Stomach (tissue), 9 donors: ENCODE data around the gene SLC30A9. TPM values are rescaled to one million over a fixed set of nuclear protein-coding genes. Genes with fewer than 3 reads are reported as not detected.

Source experiments
- DNase-seq, 2 donors: peaks; one replicate each; pipeline versions ENCODE4 v3.0.0 to v3.0.0-alpha.2; 2013 to 2019
- H3K27ac ChIP-seq, 5 donors: fragments of 200-600 bp in 4 of 5; sonication (generic) in 4 of 5; one replicate each; pipeline ENCODE4 v1.5.1; 2013 to 2019; ENCODE audit warnings: mild to moderate bottlenecking in 1 of 5, moderate library complexity in 1 of 5
- H3K27me3 ChIP-seq, 3 donors: fragments of 200-600 bp; sonication (generic); one replicate each; pipeline ENCODE4 v1.5.1; 2017 to 2019; ENCODE audit warnings: mixed run types in 1 of 3
- H3K36me3 ChIP-seq, 4 donors: fragments of 200-600 bp; sonication (generic); 1 replicate in 3 of 4; 2 replicates in 1 of 4; pipeline ENCODE4 v1.5.1; 2016 to 2019
- H3K4me1 ChIP-seq, 4 donors: fragments of 200-600 bp; sonication (generic); one replicate each; pipeline ENCODE4 v1.5.1; 2016 to 2019
- H3K4me3 ChIP-seq, 4 donors: fragments of 200-600 bp; sonication (generic) in 3 of 4; one replicate each; pipeline ENCODE4 v1.5.1; 2016 to 2019; ENCODE audit warnings: mild to moderate bottlenecking in 1 of 4
- H3K9me3 ChIP-seq, 4 donors: fragments of 200-600 bp; sonication (generic); one replicate each; pipeline ENCODE4 v1.5.1; 2016 to 2019
- EP300 ChIP-seq: sonication (generic); formaldehyde crosslinking; IDR thresholded peaks from one replicate; pipeline ENCODE4 v1.6.1; 2017; ENCODE audit warnings: antibody characterized with exemption
- POLR2A ChIP-seq, 4 donors: fragments of 450-650 bp; IDR thresholded peaks; one replicate each; pipeline ENCODE4 v1.6.1; 2016; ENCODE audit warnings: antibody characterized with exemption in 4 of 4, control low read depth in 2 of 4, mild to moderate bottlenecking in 1 of 4, moderate library complexity in 1 of 4
- POLR2AphosphoS5 ChIP-seq, 3 donors: sonication (generic); formaldehyde crosslinking; IDR thresholded peaks; one replicate each; pipeline ENCODE4 v1.6.1; 2016; ENCODE audit warnings: antibody characterized with exemption in 3 of 3
- WGBS, 5 donors: extraction: QIAGEN DNeasy Blood & Tissue Kit in 3 of 5; methylation state at CpG; one replicate each; pipeline versions ENCODE4 v1.1.5 to v1.1.7; 2013 to 2018; 5-methylcytosine and 5-hydroxymethylcytosine counted together
- intact Hi-C: fragments of 100-400 bp; cut with DNase I; formaldehyde crosslinking; loops from one replicate; pipeline ENCODE4 v1.15.1; 2023; ENCODE audit warnings: low total_unique reads
- polyA plus RNA-seq, 3 donors: library from polyadenylated mRNA; stranded (reverse); fragments of 200-250 nt; gene quantifications; one replicate each; pipeline ENCODE4 v1.2.3, GENCODE V29; 2013
- total RNA-seq, 5 donors: library from RNA; depleted of rRNA; stranded (reverse); fragments of >200 nt; gene quantifications; one replicate each; pipeline versions ENCODE4 v1.1.0 to v1.2.3, GENCODE V29; 2014 to 2016
- TF ChIP-seq, protein P1 (sequence below), 7 experiments: fragments of 450-650 bp in 4 of 7; fragments of 200-600 bp in 3 of 7; sonication (generic) in 3 of 7; IDR thresholded peaks; one replicate each; pipeline ENCODE4 v1.5.1; 2016 to 2019; ENCODE audit warnings: antibody characterized with exemption in 7 of 7, control low read depth in 2 of 7, mild to moderate bottlenecking in 1 of 7
- donor health status: healthy with polysubstance abuse.
- donor health status: Bipolar disorder and iron deficiency.
- donor health status: healthy.

The SLC30A9 gene
- total and polyA plus RNA-seq, 8 donors, result 7.0 to 97.5 (median 23.1) TPM

DNA sequence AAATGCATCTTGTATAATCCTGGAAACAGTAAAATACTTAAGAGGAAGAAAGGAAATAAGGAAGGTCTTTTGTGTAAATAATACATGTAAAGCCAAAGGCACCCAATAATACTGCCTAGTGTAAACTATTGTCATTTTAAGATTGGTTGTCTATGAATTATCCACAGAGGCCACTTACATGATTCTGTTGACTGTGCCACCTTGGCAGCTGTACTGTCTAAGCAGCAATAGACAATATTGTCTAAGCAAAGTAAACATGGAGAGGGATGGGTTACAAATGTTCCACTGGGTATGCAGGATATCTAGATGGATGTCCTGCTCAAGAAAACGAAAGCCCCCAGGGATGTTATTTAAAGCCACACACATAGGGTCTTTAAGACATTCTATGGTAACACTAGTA lies 142.7 kb downstream of the SLC30A9 start:
- no peak for DNase-seq
- TF ChIP-seq POLR2AphosphoS5 (IDR thresholded peaks at IDR 0.05) (no peak), POLR2A (IDR thresholded peaks at IDR 0.05) (no peak)
- TF ChIP-seq, protein P1, sequence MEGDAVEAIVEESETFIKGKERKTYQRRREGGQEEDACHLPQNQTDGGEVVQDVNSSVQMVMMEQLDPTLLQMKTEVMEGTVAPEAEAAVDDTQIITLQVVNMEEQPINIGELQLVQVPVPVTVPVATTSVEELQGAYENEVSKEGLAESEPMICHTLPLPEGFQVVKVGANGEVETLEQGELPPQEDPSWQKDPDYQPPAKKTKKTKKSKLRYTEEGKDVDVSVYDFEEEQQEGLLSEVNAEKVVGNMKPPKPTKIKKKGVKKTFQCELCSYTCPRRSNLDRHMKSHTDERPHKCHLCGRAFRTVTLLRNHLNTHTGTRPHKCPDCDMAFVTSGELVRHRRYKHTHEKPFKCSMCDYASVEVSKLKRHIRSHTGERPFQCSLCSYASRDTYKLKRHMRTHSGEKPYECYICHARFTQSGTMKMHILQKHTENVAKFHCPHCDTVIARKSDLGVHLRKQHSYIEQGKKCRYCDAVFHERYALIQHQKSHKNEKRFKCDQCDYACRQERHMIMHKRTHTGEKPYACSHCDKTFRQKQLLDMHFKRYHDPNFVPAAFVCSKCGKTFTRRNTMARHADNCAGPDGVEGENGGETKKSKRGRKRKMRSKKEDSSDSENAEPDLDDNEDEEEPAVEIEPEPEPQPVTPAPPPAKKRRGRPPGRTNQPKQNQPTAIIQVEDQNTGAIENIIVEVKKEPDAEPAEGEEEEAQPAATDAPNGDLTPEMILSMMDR (IDR thresholded peaks at IDR 0.05), result no peak
- no peaks in the 10 kb centered on the region for H3K4me1 ChIP-seq
- H3K36me3 ChIP-seq, result no peaks in the 10 kb centered on the region
- H3K27me3 ChIP-seq, result no peaks in the 10 kb centered on the region
- no peak overlapping the region for H3K4me3 ChIP-seq
- 43 to 64% (median 56%) methylated on average over 1 of the region's 1 CpG for WGBS, 5 donors
- intact Hi-C loops, result no loop called here
- H3K9me3 ChIP-seq, result no peaks in the 10 kb centered on the region
- H3K27ac ChIP-seq, result no peak overlapping the region

DNA sequence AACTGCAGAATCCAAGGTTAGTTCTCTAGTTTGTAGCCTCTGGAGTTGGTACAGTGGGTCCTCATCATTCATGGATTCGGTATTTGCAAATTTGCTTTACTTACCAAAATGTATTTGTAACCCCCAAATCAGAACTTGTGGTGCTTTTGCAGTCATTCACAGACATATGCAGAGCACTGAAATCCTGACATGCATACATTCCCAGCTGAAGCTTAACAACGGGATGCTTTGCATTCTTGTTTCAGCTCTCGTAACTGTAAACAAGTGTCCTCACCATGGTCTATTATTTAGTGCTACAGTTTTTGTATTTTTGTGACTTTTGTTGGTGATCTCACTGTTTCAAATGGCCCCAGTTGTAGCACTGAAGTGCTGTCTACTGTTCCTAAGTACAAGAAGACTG lies 146.0 kb downstream of the SLC30A9 start:
- no peaks in the 10 kb centered on the region for H3K36me3 ChIP-seq
- intact Hi-C loops, result no loop called here
- no peak for TF ChIP-seq EP300
- TF ChIP-seq POLR2AphosphoS5 (IDR thresholded peaks at IDR 0.05), result no peak
- TF ChIP-seq POLR2A (IDR thresholded peaks at IDR 0.05), result no peak
- TF ChIP-seq, protein P1 (IDR thresholded peaks at IDR 0.05), result no peak
- no peak overlapping the region for H3K4me3 ChIP-seq
- WGBS, 5 donors, result 64 to 78% (median 69%) methylated on average over 3 of the region's 3 CpGs
- H3K27ac ChIP-seq, result no peak overlapping the region
- peaks cover 0 to 9% (median 0%) of the 10 kb centered on the region in 3 donors for H3K27me3 ChIP-seq
- no peak for DNase-seq
- H3K4me1 ChIP-seq, result no peaks in the 10 kb centered on the region
- H3K9me3 ChIP-seq, result no peaks in the 10 kb centered on the region

Other genes starting within 250 kb of the SLC30A9 start
- 1 to 10 TPM in 1 of 5 donors, not detected in 4; 2.0 TPM for gene PHOX2B, start 241.8 kb upstream of the SLC30A9 start, total RNA-seq
- gene PHOX2B, start 241.8 kb upstream of the SLC30A9 start, polyA plus RNA-seq, result under 1 TPM in 1 of 3 donors, not detected in 2; 0.48 TPM
- 100 to 1,000 TPM in 1 of 5 donors, 10 to 100 TPM in 4; 15.8 to 130 (median 53.2) TPM for gene TMEM33, start 55.1 kb upstream of the SLC30A9 start, total RNA-seq
- gene TMEM33, start 55.1 kb upstream of the SLC30A9 start, polyA plus RNA-seq, result 1 to 10 TPM; 2.4 to 9.1 (median 8.3) TPM
- gene DCAF4L1, start 8.8 kb upstream of the SLC30A9 start, total RNA-seq, result not detected
- gene DCAF4L1, start 8.8 kb upstream of the SLC30A9 start, polyA plus RNA-seq, result under 1 TPM in 1 of 3 donors, not detected in 2; 0.05 TPM
- under 1 TPM in 2 of 5 donors, not detected in 3; 0.43 to 0.73 TPM for gene BEND4, start 162.1 kb downstream of the SLC30A9 start, total RNA-seq
- under 1 TPM; 0.05 to 0.31 (median 0.12) TPM for gene BEND4, start 162.1 kb downstream of the SLC30A9 start, polyA plus RNA-seq